Activated T-helper 1 cell treated with anti-CD3 and anti-CD28 coated beads, Interleukin-12 subunit alpha, Interleukin-12 subunit beta, Interleukin-2, Interleukin-4 antibody, amounts not matched to agents 30 ng/mL and 10 ng/mL and 1 ng/mL, durations not matched to agents 14 hours and 24 hours and 36 hours (primary cell): ENCODE data around the gene ARHGAP4. TPM values are rescaled to one million over a fixed set of nuclear protein-coding genes. Genes with fewer than 3 reads are reported as not detected.

Experiments used
- DNase-seq: peaks from one replicate; pipeline ENCODE4 v3.0.0; 2021; ENCODE audit warnings: low spot score
- H3K27ac Mint-ChIP-seq: one replicate; pipeline ENCODE4 v1.8.0; 2021; ENCODE audit warnings: mild to moderate bottlenecking, mixed read lengths
- H3K27me3 Mint-ChIP-seq: one replicate; pipeline ENCODE4 v1.8.0; 2022; ENCODE audit warnings: mild to moderate bottlenecking, moderate library complexity, mixed read lengths; ENCODE audit not compliant: insufficient read depth
- H3K36me3 Mint-ChIP-seq: one replicate; pipeline ENCODE4 v1.8.0; 2021; ENCODE audit warnings: low read depth, mixed read lengths
- H3K4me1 Mint-ChIP-seq: one replicate; pipeline ENCODE4 v1.8.0; 2021; ENCODE audit warnings: low read depth, mixed read lengths
- H3K4me3 Mint-ChIP-seq: one replicate; pipeline ENCODE4 v1.8.0; 2021; ENCODE audit warnings: mild to moderate bottlenecking, moderate library complexity, mixed read lengths
- H3K9me3 Mint-ChIP-seq: one replicate; pipeline ENCODE4 v1.8.0; 2021; ENCODE audit warnings: mixed read lengths
- intact Hi-C: fragments of 100-400 bp; cut with micrococcal nuclease; formaldehyde crosslinking; loops from one replicate; pipeline ENCODE4 v1.15.1; 2024
- total RNA-seq: library from RNA; stranded (reverse); gene quantifications from 2 replicates; pipeline ENCODE4 v1.2.3, GENCODE V29; 2022

Gene ARHGAP4
- total RNA-seq, 1 donor from 2014 or later, result 128 TPM

DNA sequence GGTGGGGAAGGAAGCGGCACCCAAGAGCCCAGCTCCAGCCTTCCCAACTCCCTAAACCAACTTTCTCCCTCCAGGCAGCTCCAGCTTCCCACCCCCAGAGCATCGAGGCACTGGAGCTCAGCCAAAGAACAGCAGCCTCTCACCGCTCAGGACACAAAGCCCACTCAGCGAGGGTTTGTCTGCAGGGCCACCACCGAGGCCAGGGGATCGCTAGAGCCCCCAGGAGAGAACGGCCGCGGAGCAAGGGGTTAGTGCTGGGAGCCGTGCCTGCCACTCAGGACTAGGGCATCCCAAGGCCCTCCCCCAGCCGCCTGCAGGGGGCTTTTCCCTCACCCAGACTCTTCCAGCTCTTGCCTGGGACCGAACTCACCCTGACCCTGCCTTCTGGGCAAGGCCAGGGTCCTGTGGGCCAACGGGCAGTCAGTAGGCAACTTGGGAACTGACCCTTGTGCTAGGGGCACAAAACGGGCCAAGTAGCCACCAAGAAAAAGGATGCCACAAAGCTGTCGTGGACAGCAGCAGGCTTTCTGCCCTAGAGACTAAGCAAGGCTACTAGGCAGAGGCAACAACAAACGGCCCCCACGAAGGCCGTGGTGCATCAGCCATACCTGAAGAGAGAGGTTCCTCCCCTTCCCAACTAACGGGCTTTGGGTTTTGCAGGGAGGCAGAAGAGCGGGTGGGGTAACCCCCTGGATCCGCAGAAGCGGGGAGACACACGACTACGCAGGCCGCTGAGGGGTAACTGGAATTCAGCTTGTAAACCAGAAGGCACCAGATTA, 43.2 kb upstream of the ARHGAP4 start:
- Mint-ChIP-seq H3K27me3 (no peaks in the 10 kb centered on the region), H3K36me3 (peaks cover 18% of the 10 kb centered on the region), H3K27ac (peak overlapping the region; percentile 78), H3K4me3 (peak overlapping the region; percentile 100), H3K4me1 (peaks cover 27% of the 10 kb centered on the region), H3K9me3 (no peaks in the 10 kb centered on the region)
- intact Hi-C loops, result loop anchor here (1.0 kb wide), 1 partner anchor 94 kb away; no protein-coding TSS in a partner anchor
- DNase-seq, result no peak

DNA sequence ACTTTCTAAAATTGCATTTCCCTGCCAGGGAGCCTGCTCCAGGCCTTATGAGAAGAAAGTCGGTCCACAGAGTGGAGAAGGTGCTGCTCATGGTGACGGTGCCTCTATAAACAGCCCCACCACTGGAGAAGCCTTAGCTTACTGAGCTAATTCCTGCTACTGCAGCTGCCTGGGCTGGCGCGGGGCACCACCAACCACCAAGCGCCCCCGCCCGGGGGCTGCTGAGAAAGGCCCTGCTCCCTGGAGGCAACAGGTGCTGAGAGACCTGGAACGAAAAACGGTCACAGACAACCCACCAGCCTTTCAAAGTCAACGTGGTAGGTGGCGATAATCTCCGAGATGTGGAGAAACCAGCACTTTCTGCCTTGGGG, 42.7 kb upstream of the ARHGAP4 start:
- no peak for DNase-seq
- Mint-ChIP-seq H3K9me3 (no peaks in the 10 kb centered on the region), H3K27me3 (no peaks in the 10 kb centered on the region), H3K27ac (peak overlapping the region; percentile 88), H3K4me3 (peak overlapping the region; percentile 100), H3K4me1 (peaks cover 23% of the 10 kb centered on the region), H3K36me3 (peaks cover 18% of the 10 kb centered on the region)
- intact Hi-C loops, result loop anchor here (1.0 kb wide), 1 partner anchor 93 kb away; no protein-coding TSS in a partner anchor

DNA sequence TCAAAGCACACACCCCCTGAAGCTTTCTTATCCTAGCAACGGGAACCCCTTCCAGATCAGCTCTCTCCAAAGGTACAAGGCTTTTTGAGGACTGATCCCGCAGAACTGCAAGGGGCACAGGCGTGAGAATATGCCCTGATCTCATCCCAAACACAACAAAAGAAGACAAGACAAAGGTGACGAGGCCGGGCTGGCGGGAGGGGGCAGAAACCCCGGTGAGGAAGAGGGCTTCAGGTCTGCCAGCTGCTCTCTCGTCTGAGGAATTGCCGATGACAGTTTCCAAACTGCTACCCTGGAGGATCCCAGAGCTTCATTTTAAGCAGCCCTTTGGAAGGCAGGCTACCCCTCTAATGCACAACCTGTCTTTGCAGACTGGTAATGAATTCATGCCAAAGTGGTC, 42.2 kb upstream of the ARHGAP4 start:
- Mint-ChIP-seq H3K27me3 (no peaks in the 10 kb centered on the region), H3K36me3 (peaks cover 18% of the 10 kb centered on the region), H3K27ac (peak overlapping the region; percentile 88), H3K4me1 (peaks cover 18% of the 10 kb centered on the region), H3K9me3 (no peaks in the 10 kb centered on the region), H3K4me3 (peak overlapping the region; percentile 100)
- intact Hi-C loops, result no loop called here
- DNase-seq, result no peak

DNA sequence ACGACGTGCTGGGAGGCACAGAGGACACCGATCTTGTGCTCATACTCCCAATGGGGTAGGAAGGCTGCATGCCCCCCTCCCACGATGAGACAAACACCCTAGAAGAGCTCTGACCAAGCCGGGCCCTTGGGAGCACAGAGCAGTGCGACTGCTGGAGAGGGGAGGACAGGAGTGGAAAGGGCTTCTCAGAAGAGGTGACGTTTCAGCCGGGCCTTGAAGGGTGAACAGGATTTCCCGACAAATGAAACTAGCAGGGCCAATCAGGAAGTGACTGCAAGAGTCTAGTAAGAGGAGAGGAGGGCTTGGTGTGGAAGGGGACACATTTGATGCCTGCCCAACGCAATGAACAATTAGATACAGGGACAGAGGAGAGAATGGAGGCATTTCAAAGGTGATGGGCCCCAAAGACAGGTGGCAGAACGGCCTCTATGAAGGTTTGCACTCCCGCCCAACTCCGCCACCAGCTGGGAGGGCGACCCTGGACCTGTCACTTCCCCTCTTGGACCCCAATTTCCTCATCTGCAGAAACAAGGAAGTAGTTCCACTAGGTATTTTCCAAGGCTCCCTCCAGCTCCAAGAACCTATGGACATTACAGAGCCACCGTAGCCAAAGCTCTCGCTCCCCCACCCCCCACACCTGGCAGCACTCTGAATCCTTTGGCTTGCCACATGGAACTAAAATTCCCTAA, 41.6 kb upstream of the ARHGAP4 start:
- H3K27ac Mint-ChIP-seq, result peak overlapping the region; percentile 88
- peaks cover 15% of the 10 kb centered on the region for H3K4me1 Mint-ChIP-seq
- intact Hi-C loops, result loop anchor here (1.0 kb wide), 1 partner anchor 14 kb away; no protein-coding TSS in a partner anchor
- H3K27me3 Mint-ChIP-seq, result no peaks in the 10 kb centered on the region
- H3K36me3 Mint-ChIP-seq, result peaks cover 18% of the 10 kb centered on the region
- peak overlapping the region; percentile 100 for H3K4me3 Mint-ChIP-seq
- no peaks in the 10 kb centered on the region for H3K9me3 Mint-ChIP-seq
- DNase-seq, result no peak

DNA sequence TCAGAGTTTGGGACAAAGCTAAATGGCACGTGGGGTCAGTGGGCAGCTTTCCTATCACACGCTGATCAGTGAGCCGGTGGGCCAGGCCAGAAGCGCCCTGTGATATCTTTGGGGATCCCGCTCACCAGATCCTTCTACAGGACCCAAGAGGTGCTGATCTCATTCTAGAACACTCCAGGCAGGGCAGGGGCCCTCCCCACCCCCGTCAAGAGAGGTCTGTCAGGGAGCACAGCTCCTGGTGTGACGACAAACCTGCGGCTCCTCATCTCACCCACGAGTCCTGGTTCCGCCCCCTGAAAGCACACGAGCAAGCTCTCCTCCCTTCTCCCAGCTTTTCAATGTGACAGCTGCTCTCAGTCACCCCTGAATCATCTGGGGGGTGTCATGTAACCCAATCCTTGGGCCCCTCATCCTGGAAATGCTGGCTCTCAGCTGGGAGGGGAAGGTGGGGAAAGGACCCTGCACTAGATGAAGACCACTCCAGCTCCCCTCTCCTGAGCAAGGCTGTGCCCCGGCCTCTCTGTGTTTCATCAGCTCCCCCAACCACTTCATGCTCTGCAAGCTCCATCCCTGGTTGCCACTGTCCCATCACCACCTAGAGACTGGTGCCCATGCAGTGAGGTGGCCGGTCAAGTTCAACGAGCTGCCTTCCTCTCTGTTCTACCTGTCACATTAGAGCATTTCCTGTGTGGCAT, 40.9 kb upstream of the ARHGAP4 start:
- intact Hi-C loops, result loop anchor here (1.0 kb wide), 1 partner anchor 14 kb away; no protein-coding TSS in a partner anchor
- H3K4me3 Mint-ChIP-seq, result peak overlapping the region; percentile 100
- H3K36me3 Mint-ChIP-seq, result peaks cover 18% of the 10 kb centered on the region
- H3K27ac Mint-ChIP-seq, result peak overlapping the region; percentile 88
- no peaks in the 10 kb centered on the region for H3K9me3 Mint-ChIP-seq
- H3K27me3 Mint-ChIP-seq, result no peaks in the 10 kb centered on the region
- DNase-seq, result no peak
- H3K4me1 Mint-ChIP-seq, result peaks cover 15% of the 10 kb centered on the region

DNA sequence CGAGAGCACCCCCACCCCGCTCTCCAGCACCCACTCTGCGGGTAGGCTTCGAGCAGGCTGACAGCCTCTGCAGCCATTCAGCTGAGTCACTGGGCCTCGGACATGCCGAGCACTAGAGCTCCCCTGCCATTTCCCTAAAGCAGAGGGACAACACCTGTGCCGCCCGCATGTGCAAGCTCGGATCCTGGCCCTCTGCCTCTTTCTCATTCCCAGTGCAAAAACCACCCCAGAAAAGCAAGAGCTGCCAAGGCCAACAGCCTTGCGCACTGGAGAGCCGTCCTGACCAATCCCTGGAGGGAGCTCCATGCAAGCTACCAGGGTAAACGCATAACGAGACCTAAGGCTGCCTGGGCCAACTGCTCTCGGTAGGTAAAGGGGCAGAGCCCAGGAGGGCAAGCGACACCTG, 40.2 kb upstream of the ARHGAP4 start:
- Mint-ChIP-seq H3K4me1 (peaks cover 15% of the 10 kb centered on the region), H3K36me3 (peaks cover 16% of the 10 kb centered on the region), H3K27me3 (no peaks in the 10 kb centered on the region), H3K27ac (peak overlapping the region; percentile 88), H3K9me3 (no peaks in the 10 kb centered on the region), H3K4me3 (peak overlapping the region; percentile 100)
- intact Hi-C loops, result no loop called here
- no peak for DNase-seq

DNA sequence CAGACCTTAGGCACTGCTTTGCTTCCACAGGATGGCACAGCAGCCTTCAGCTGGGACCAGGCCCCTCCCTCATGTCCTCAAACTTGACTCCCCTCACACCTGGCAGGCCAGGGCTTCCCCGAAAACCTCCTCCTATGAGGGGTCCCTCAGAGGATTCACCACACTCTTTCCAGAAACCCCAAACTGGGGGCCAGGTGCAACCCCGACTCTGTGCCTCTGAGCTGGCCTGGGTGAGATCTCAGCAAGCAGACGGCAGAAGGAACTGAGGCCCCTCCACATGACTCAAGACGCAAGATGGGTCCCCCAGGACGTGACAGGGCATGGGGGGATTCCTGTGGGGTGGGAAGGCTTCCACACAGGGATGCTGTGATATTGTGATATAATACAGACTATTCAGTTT, 39.3 kb upstream of the ARHGAP4 start:
- intact Hi-C loops, result no loop called here
- Mint-ChIP-seq H3K27me3 (no peaks in the 10 kb centered on the region), H3K4me1 (peaks cover 15% of the 10 kb centered on the region), H3K36me3 (peaks cover 20% of the 10 kb centered on the region), H3K9me3 (no peaks in the 10 kb centered on the region), H3K27ac (no peak overlapping the region), H3K4me3 (peak overlapping the region; percentile 7)
- DNase-seq, result no peak

DNA sequence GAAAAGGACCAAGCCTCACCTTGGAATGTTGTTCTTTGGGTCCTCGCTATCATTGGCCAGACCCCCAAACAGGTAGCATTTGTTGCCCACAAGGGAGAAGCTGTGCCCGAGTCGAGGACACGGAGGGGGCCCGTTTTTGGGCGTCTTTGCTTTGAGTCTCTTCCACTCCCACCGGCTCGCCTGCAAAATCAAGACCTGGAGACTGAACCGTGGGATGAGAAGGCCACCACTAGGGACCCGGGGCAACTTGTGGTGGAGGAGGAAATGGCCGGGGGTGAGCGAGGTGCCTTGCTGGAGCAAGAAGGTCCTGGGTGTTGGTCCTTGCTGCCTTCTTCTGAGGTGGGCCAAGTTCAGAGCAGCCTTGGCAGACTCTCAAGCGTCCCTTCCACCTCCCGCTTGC, 38.0 kb upstream of the ARHGAP4 start:
- no peak overlapping the region for H3K27ac Mint-ChIP-seq
- no peaks in the 10 kb centered on the region for H3K9me3 Mint-ChIP-seq
- DNase-seq, result no peak
- peaks cover 15% of the 10 kb centered on the region for H3K36me3 Mint-ChIP-seq
- intact Hi-C loops, result no loop called here
- peaks cover 15% of the 10 kb centered on the region for H3K4me1 Mint-ChIP-seq
- no peak overlapping the region for H3K4me3 Mint-ChIP-seq
- no peaks in the 10 kb centered on the region for H3K27me3 Mint-ChIP-seq

DNA sequence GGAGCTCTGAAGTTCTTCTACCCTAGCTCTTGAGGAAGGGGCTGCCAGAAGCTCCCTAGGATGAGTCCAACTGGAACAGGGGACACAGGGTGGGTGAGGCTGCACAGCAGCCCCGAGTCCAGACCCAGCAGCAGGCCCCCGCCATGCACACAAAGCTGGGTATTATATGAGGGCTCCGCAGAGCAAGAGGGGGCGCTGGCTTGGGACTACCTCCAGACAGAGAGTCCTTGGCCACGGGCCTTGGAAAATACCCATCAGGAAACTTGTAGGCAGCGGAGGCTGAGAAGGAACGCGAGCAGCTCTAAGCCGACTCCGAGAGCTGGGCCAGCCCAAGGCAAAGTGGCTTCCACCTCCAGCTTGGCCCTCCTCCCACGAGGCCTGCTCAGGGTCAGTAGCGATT, 37.5 kb upstream of the ARHGAP4 start:
- no peaks in the 10 kb centered on the region for H3K27me3 Mint-ChIP-seq
- intact Hi-C loops, result no loop called here
- H3K36me3 Mint-ChIP-seq, result peaks cover 15% of the 10 kb centered on the region
- DNase-seq, result no peak
- H3K9me3 Mint-ChIP-seq, result no peaks in the 10 kb centered on the region
- no peak overlapping the region for H3K4me3 Mint-ChIP-seq
- H3K27ac Mint-ChIP-seq, result no peak overlapping the region
- H3K4me1 Mint-ChIP-seq, result peaks cover 15% of the 10 kb centered on the region

DNA sequence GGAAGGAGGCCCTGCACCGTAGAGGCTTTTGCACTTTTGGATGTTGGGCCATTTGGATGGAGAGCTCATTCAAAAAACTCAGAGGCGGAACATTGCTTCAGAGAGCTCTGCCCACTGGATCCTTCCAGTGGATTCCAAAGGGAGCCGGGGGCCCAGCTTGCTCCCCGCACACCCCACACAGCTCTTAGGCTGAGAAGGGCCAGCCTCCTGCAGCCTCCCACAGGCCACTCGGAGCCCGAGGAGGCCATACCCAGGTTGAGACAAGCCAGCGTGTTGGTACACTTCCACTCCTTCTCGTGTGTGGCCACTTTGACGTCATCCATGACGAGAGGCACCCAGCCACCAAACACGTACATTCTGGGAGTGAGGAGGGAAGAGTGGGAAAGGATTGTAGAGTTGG, 35.2 kb upstream of the ARHGAP4 start:
- Mint-ChIP-seq H3K9me3 (no peaks in the 10 kb centered on the region), H3K4me1 (no peaks in the 10 kb centered on the region), H3K27me3 (no peaks in the 10 kb centered on the region), H3K36me3 (peaks cover 4% of the 10 kb centered on the region), H3K27ac (no peak overlapping the region), H3K4me3 (no peak overlapping the region)
- no peak for DNase-seq
- intact Hi-C loops, result no loop called here

DNA sequence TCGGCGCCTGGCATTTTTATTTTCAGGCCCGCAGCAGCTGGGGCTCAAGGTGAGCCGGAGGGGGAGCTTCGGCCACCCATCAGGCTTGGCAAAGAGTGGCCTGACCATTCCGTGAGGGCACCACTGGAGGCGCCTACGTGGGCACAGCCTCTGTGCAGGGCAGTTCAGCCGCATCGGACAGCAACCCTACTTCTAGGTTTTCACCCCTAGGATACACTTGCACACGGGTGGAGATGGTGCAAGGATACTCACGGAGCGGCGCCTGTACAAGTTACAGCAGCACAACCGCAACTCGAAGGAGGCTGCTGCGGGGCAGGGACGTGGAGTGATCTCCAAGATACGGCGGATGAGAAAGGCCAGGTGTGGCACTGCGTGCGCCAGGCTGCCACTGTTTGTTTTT, 34.7 kb upstream of the ARHGAP4 start:
- Mint-ChIP-seq H3K27ac (no peak overlapping the region), H3K36me3 (peaks cover 5% of the 10 kb centered on the region)

DNA sequence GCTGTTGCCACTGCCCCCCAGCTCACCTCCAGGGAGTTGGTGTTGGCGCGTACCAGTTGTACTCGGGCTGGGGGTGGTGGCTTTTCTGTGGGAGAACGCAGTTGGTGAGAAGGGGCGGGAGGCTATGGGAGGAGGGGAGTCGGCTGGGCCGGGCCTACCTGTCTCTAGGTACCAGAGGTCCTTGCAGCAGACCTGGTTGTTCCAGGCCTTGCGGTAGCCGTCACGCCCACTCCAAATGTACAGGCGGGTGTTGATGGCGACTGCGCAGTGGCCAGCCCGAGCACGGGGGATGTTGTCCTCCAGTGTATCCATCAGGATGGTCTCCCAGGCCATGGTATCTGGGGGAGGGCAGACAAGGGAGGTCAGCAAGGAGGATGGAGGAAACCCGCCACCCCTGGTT, 34.0 kb upstream of the ARHGAP4 start:
- DNase-seq, result no peak
- peaks cover 8% of the 10 kb centered on the region for H3K36me3 Mint-ChIP-seq
- H3K4me1 Mint-ChIP-seq, result no peaks in the 10 kb centered on the region
- H3K27ac Mint-ChIP-seq, result no peak overlapping the region
- H3K9me3 Mint-ChIP-seq, result no peaks in the 10 kb centered on the region
- intact Hi-C loops, result no loop called here
- H3K27me3 Mint-ChIP-seq, result no peaks in the 10 kb centered on the region
- H3K4me3 Mint-ChIP-seq, result no peak overlapping the region

More for the DNA sequence above, 34.7 kb upstream of the ARHGAP4 start:
- no peaks in the 10 kb centered on the region for H3K4me1 Mint-ChIP-seq
- H3K4me3 Mint-ChIP-seq, result no peak overlapping the region
- intact Hi-C loops, result no loop called here
- no peaks in the 10 kb centered on the region for H3K27me3 Mint-ChIP-seq
- no peak for DNase-seq
- no peaks in the 10 kb centered on the region for H3K9me3 Mint-ChIP-seq

DNA sequence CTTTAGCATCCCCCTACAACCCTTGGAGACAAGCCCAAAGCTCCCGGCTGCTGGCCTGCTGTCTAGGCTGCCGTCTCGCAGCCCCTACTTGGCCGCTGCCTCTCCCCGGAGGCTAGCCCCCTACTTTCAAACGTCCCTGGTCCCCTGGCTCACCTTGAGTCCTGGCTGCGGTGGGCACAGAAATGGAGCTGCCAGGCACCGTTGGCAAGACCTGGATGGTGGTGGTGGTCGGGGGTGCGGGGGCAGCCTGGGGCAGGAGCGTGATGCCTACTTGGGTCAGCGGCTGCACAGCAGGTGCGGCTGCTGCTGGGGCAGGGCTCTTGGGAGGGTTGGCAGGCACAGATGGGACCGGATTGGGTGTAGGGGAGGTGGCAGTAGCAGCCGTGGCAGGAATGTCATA, 33.6 kb upstream of the ARHGAP4 start:
- H3K4me3 Mint-ChIP-seq, result no peak overlapping the region
- H3K9me3 Mint-ChIP-seq, result no peaks in the 10 kb centered on the region
- intact Hi-C loops, result no loop called here
- H3K27ac Mint-ChIP-seq, result no peak overlapping the region
- H3K36me3 Mint-ChIP-seq, result peaks cover 8% of the 10 kb centered on the region
- no peaks in the 10 kb centered on the region for H3K27me3 Mint-ChIP-seq
- no peak for DNase-seq
- H3K4me1 Mint-ChIP-seq, result no peaks in the 10 kb centered on the region
